ENCODE results near the gene PARD3. TPM values are rescaled to one million over a fixed set of nuclear protein-coding genes. Genes with fewer than 3 reads are reported as not detected.

The PARD3 gene
- 22.9 and 26.4 TPM in 2 replicates for total RNA-seq

DNA sequence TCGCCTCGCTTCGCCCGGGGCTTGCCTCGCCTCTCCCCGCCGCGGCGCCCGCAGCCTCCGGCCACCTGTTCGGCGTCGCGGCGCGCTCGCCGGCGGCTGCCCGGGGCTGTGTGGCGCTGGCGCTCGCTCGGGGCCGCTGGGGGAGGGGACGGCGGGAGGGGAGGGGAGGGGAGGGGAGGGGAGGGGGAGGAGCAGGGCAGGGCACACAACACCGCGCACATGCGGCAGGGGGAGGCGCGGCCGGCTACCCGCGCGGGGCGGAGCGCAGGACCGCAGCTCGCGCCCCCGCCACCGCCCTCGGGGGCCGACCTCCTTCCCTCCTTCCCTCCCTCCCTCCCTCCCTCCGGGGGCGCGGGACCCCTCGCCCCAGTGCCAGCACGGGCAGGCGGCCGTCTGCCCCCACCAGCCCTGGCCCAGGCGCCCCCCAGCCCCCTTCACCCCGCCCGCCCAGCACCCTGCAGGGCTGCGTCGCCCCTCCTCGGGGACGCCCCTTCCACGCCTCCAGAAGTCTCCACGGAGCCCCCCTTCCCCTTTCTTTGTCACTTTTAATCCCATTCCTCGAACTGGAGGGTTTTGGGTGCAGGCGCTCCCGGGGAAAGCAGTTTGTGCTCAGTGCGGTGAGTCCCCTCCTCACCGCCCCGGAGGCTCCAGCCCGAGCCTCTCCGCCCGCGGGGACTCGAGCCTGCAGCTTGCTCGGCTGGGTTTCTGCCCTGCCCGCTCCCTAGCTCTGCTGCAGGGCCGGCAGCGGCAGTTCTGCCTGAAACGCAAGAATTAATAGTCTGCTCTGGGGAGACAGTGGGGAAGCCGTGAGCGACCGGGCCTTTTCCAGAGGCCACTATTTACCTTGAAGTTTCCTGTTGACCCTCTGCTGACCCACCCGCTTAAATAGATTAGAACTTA is at the start of gene PARD3:
Gene PARD3, minus strand, starts transcription at position 112 of the 900 bp plus-strand sequence. CDS start 301 bp downstream, outside the sequence.

